ENCODE measurements around the gene CABP4.

Gene CABP4

DNA sequence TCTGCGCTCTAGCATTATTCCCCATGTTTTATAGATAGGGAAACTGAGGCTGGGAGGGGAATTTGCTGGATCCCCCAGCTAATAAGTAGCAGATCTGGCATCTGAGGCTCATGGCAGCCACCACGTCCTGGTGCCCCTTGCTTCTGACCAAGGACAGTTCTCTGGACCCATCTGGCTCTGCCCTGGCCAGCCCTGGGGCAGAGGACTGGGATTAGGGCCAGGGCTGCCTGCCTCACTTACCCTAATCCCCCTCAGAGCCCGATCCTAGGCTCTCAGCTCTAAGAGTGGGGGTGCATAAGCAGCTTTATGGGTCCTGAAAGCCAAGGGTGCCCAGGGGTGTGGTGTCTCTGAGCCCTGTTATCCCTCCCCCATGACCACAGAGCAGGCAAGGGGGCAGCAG is at the start of gene CABP4:
TSS of gene CABP4 (plus strand) at position 301 of the 400 bp plus-strand sequence. CDS start at position 371, 70 bp downstream.
- no peak within 1 kb of the TSS for H3K4me3 ChIP-seq (replicated peaks; ENCODE audit: low read depth, low read length)
- no peak for DNase-seq (ENCODE audit: extremely low read depth, insufficient read length)
- TF ChIP-seq, protein P1, sequence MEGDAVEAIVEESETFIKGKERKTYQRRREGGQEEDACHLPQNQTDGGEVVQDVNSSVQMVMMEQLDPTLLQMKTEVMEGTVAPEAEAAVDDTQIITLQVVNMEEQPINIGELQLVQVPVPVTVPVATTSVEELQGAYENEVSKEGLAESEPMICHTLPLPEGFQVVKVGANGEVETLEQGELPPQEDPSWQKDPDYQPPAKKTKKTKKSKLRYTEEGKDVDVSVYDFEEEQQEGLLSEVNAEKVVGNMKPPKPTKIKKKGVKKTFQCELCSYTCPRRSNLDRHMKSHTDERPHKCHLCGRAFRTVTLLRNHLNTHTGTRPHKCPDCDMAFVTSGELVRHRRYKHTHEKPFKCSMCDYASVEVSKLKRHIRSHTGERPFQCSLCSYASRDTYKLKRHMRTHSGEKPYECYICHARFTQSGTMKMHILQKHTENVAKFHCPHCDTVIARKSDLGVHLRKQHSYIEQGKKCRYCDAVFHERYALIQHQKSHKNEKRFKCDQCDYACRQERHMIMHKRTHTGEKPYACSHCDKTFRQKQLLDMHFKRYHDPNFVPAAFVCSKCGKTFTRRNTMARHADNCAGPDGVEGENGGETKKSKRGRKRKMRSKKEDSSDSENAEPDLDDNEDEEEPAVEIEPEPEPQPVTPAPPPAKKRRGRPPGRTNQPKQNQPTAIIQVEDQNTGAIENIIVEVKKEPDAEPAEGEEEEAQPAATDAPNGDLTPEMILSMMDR (IDR thresholded peaks at IDR 0.05; ENCODE audit: insufficient read depth, low read length, poor library complexity, severe bottlenecking) = no peak
- H3K36me3 ChIP-seq (ENCODE audit: control insufficient read depth, insufficient read depth, low read length) = no peaks in the 10 kb centered on the region
- H3K27me3 ChIP-seq (replicated peaks; ENCODE audit: control insufficient read depth, insufficient read depth, low read length) = no peaks in the 10 kb centered on the region

DNA sequence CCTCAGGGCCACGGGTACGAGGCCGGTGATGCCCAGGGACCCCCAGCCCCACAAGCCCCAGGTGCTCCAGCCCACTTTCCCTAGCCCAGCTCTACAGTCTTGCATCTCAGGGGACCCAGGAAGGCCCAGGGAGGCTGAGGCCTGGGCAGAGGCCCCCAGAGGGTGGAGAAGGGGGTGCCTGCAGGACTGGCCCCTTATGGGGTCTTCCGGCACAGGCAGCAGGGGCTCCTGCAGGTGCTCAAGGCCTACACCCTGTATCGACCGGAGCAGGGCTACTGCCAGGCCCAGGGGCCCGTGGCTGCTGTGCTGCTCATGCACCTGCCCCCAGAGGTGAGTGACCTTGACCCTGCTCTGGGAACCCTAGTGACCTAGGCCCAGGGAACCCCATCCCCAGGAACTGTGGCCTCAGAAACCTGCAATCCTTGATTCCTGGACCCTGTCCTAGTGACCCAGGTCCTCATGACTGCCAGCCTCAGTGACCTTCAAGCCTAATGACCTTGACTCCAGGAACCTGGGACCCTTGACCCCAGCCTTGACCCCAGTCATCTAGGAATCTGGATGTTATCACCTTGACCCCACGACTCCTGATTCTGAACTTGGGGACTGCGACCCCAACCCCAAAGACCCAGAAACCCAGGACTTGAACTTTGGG is 49.3 kb upstream of the CABP4 start:
- Histone ChIP-seq H3K27me3 (replicated peaks; ENCODE audit: control insufficient read depth, insufficient read depth, low read length) (no peaks in the 10 kb centered on the region), H3K36me3 (ENCODE audit: control insufficient read depth, insufficient read depth, low read length) (peaks cover 21% of the 10 kb centered on the region), H3K4me3 (replicated peaks; ENCODE audit: low read depth, low read length) (no peak overlapping the region)
- TF ChIP-seq, protein P1 (IDR thresholded peaks at IDR 0.05; ENCODE audit: insufficient read depth, low read length, poor library complexity, severe bottlenecking) = no peak
- DNase-seq (ENCODE audit: extremely low read depth, insufficient read length) = no peak

DNA sequence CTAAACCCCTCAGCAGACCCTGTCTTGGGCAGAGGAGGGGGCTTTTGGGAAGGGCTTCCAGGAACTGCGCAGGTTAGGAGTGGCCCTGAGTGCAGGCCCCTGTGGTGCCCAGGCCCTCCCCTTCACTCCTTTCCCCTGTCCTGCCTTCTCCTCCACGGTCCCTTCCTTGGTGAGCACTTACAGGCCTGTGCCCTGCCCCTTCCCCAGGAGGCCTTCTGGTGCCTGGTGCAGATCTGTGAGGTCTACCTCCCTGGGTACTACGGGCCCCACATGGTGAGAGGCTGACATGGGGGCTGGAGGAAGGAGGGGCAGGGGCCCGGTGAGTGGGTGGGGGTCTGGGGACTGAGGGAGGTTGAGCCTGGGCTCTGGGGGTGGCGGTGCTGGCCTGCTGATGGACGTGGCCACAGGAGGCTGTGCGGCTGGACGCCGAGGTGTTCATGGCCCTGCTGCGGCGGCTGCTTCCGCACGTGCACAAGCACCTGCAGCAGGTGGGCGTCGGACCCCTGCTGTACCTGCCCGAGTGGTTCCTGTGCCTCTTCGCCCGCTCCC is 48.7 kb upstream of the CABP4 start:
- DNase-seq (ENCODE audit: extremely low read depth, insufficient read length) = no peak
- Histone ChIP-seq H3K36me3 (ENCODE audit: control insufficient read depth, insufficient read depth, low read length) (peaks cover 21% of the 10 kb centered on the region), H3K27me3 (replicated peaks; ENCODE audit: control insufficient read depth, insufficient read depth, low read length) (no peaks in the 10 kb centered on the region), H3K4me3 (replicated peaks; ENCODE audit: low read depth, low read length) (no peak overlapping the region)
- TF ChIP-seq, protein P1 (IDR thresholded peaks at IDR 0.05; ENCODE audit: insufficient read depth, low read length, poor library complexity, severe bottlenecking) = no peak

DNA sequence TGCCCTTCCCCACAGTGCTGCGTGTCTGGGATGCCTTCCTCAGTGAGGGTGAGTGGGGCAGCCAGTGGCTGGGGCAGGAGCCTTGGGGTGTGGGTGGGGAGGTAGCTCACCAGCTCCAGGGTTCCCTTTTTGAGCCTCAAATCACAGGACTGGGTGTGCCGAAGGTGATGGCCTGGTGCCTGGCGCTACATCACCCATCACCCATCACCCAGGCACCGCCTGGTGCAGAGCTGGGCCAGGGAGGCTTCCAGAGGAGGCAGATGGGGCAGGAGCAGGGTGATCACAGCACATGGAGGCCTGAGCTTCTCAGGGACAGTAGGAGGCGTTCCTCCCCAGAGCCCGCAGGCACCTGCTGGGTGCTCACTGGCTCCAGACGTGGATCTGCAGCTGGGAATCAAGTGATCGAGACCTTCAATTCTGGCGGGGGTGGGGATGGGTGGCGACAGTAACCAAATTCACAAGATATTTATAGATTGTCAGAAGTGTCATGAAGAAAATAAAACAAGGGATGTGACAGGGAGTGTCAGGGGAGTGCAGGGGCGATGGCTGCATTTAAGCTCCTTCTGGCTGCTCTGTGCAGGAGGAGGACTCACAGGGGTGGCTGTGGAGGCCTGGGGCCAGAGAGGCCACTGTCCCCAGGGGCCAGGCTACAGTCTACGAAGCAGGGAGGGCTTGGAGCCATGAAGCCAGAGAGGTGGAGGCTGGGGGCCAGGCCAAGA is 48.0 kb upstream of the CABP4 start:
- DNase-seq (ENCODE audit: extremely low read depth, insufficient read length) = no peak
- Histone ChIP-seq H3K36me3 (ENCODE audit: control insufficient read depth, insufficient read depth, low read length) (peaks cover 21% of the 10 kb centered on the region), H3K27me3 (replicated peaks; ENCODE audit: control insufficient read depth, insufficient read depth, low read length) (no peaks in the 10 kb centered on the region), H3K4me3 (replicated peaks; ENCODE audit: low read depth, low read length) (no peak overlapping the region)
- TF ChIP-seq, protein P1 (IDR thresholded peaks at IDR 0.05; ENCODE audit: insufficient read depth, low read length, poor library complexity, severe bottlenecking) = no peak

DNA sequence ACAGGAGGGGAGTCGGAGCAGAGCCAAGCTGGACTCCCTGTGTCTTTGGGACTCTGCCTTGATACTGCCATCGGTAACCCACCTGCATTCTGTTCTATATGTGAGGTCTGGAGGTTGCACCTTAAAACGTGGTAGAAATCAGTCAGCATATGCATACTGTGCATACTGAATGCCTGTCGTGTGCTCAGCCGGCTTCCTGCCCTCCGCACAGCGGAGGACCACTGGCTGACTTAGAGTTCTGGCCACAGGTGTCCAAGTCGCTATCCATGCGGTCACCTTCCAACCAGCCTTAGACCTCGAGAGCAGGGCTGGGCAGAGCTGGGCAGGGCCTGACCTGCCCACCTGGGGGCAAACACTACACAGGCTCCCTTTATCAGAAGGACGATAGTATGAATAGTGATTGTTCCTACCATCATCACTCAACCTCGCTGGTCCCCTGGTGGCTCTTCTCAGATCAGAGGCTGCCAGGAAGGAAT is 47.4 kb upstream of the CABP4 start:
- Histone ChIP-seq H3K36me3 (ENCODE audit: control insufficient read depth, insufficient read depth, low read length) (peaks cover 21% of the 10 kb centered on the region), H3K4me3 (replicated peaks; ENCODE audit: low read depth, low read length) (no peak overlapping the region), H3K27me3 (replicated peaks; ENCODE audit: control insufficient read depth, insufficient read depth, low read length) (no peaks in the 10 kb centered on the region)
- no peak for DNase-seq (ENCODE audit: extremely low read depth, insufficient read length)
- TF ChIP-seq, protein P1 (IDR thresholded peaks at IDR 0.05; ENCODE audit: insufficient read depth, low read length, poor library complexity, severe bottlenecking) = no peak

Data from GM06990 (cell line).